Measurements from ENCODE around the gene SCLY. TPM values are rescaled to one million over a fixed set of nuclear protein-coding genes. Genes with fewer than 3 reads are reported as not detected.

Gene SCLY
- total and polyA plus RNA-seq, 4 donors = 7.8 to 16.1 (median 12.1) TPM

GRCh38 chr2:238116298-238117198 is 55.7 kb downstream of the SCLY start:
- Histone ChIP-seq H3K4me3 (no peak overlapping the region), H3K27ac (ENCODE audit: low read depth in 1 of 2, low read length in 1 of 2) (no peak overlapping the region), H3K36me3 (ENCODE audit: control insufficient read depth in 4 of 4, insufficient read depth in 4 of 4, low read length in 4 of 4) (no peaks in the 10 kb centered on the region), H3K27me3 (ENCODE audit: control insufficient read depth in 3 of 3, insufficient read depth in 3 of 3, low read length in 2 of 3) (peaks cover 0 to 5% (median 0%) of the 10 kb centered on the region in 3 donors), H3K4me1 (ENCODE audit: control insufficient read depth in 5 of 5, insufficient read depth in 5 of 5, low read length in 5 of 5) (peaks cover 0 to 3% (median 0%) of the 10 kb centered on the region in 5 donors), H3K9me3 (ENCODE audit: control insufficient read depth in 4 of 4, insufficient read depth in 3 of 4, low read length in 3 of 4) (peaks cover 0 to 3% (median 1%) of the 10 kb centered on the region in 4 donors), H3K9ac (ENCODE audit: insufficient read depth in 1 of 2, low read length in 2 of 2) (no peak overlapping the region)
- ATAC-seq (ENCODE audit: insufficient read depth, low FRiP score) = no peak
- WGBS, 2 donors = 88 to 95% methylated on average over 21 of the region's 21 CpGs
- no peak for DNase-seq
- no peak for TF ChIP-seq CTCF (IDR thresholded peaks at IDR 0.05; ENCODE audit: control extremely low read depth, extremely low read depth)

- H3K9ac ChIP-seq (ENCODE audit: insufficient read depth in 1 of 2, low read length in 2 of 2) = no peak overlapping the region
- ATAC-seq (ENCODE audit: insufficient read depth, low FRiP score) (no peak), DNase-seq (no peak)
- no peak for TF ChIP-seq CTCF (IDR thresholded peaks at IDR 0.05; ENCODE audit: control extremely low read depth, extremely low read depth)
- H3K9me3 ChIP-seq (ENCODE audit: control insufficient read depth in 4 of 4, insufficient read depth in 3 of 4, low read length in 3 of 4) = peaks cover 0 to 3% (median 1%) of the 10 kb centered on the region in 4 donors
- H3K27ac ChIP-seq (ENCODE audit: low read depth in 1 of 2, low read length in 1 of 2) = no peak overlapping the region
- H3K36me3 ChIP-seq (ENCODE audit: control insufficient read depth in 4 of 4, insufficient read depth in 4 of 4, low read length in 4 of 4) = no peaks in the 10 kb centered on the region
- H3K4me1 ChIP-seq (ENCODE audit: control insufficient read depth in 5 of 5, insufficient read depth in 5 of 5, low read length in 5 of 5) = peaks cover 0 to 3% (median 0%) of the 10 kb centered on the region in 5 donors
- WGBS, 2 donors = 70 to 75% methylated on average over 11 of the region's 11 CpGs
- H3K27me3 ChIP-seq (ENCODE audit: control insufficient read depth in 3 of 3, insufficient read depth in 3 of 3, low read length in 2 of 3) = peaks cover 0 to 5% (median 0%) of the 10 kb centered on the region in 3 donors
- H3K4me3 ChIP-seq = no peak overlapping the region
These were observed 56.7 kb downstream of the SCLY start for GRCh38 chr2:238117199-238118154.

GRCh38 chr2:238119756-238120462 is 59.1 kb downstream of the SCLY start:
- DNase-seq (no peak), ATAC-seq (ENCODE audit: insufficient read depth, low FRiP score) (no peak)
- WGBS, 2 donors = 53 to 55% methylated on average over 15 of the region's 15 CpGs
- Histone ChIP-seq H3K9ac (ENCODE audit: insufficient read depth in 1 of 2, low read length in 2 of 2) (no peak overlapping the region), H3K27ac (ENCODE audit: low read depth in 1 of 2, low read length in 1 of 2) (no peak overlapping the region), H3K36me3 (ENCODE audit: control insufficient read depth in 4 of 4, insufficient read depth in 4 of 4, low read length in 4 of 4) (no peaks in the 10 kb centered on the region), H3K9me3 (ENCODE audit: control insufficient read depth in 4 of 4, insufficient read depth in 3 of 4, low read length in 3 of 4) (no peaks in the 10 kb centered on the region), H3K4me1 (ENCODE audit: control insufficient read depth in 5 of 5, insufficient read depth in 5 of 5, low read length in 5 of 5) (peaks cover 0 to 3% (median 0%) of the 10 kb centered on the region in 5 donors), H3K4me3 (no peak overlapping the region), H3K27me3 (ENCODE audit: control insufficient read depth in 3 of 3, insufficient read depth in 3 of 3, low read length in 2 of 3) (peaks cover 0 to 5% (median 0%) of the 10 kb centered on the region in 3 donors)
- no peak for TF ChIP-seq CTCF (IDR thresholded peaks at IDR 0.05; ENCODE audit: control extremely low read depth, extremely low read depth)
